IPS DF 6.9 (cell line): ENCODE data around the gene FCRL5.

Experiments
- DNase-seq: peaks from one replicate; pipeline ENCODE4 v3.0.0-alpha.2; 2013; ENCODE audit warnings: low read depth, low spot score
- H3K27ac ChIP-seq: one replicate; pipeline ENCODE4 v1.5.1; 2013; ENCODE audit warnings: low read length, control low read depth
- H3K27me3 ChIP-seq: 2 replicates; pipeline ENCODE4 v1.6.1; 2013; ENCODE audit warnings: mild to moderate bottlenecking, low read length; ENCODE audit not compliant: control insufficient read depth, insufficient read depth
- H3K36me3 ChIP-seq: 2 replicates; pipeline ENCODE4 v1.6.1; 2013; ENCODE audit warnings: low read length; ENCODE audit not compliant: control insufficient read depth, insufficient read depth
- H3K4me1 ChIP-seq: 2 replicates; pipeline ENCODE4 v1.6.1; 2013; ENCODE audit warnings: low read length; ENCODE audit not compliant: control insufficient read depth, insufficient read depth
- H3K4me3 ChIP-seq: 2 replicates; pipeline ENCODE4 v1.5.1; 2013; ENCODE audit warnings: mild to moderate bottlenecking, low read length
- H3K9me3 ChIP-seq: 2 replicates; pipeline ENCODE4 v1.6.1; 2013; ENCODE audit warnings: low read length, inconsistent platforms; ENCODE audit not compliant: control insufficient read depth, insufficient read depth
- WGBS: extraction: QIAGEN DNeasy Blood & Tissue Kit; methylation state at CpG from one replicate; pipeline ENCODE4 v1.1.7; 2013; ENCODE audit warnings: mixed read lengths, missing lambda C conversion rate; ENCODE audit not compliant: insufficient read length, insufficient coverage; 5-methylcytosine and 5-hydroxymethylcytosine counted together

The FCRL5 gene

GRCh38 chr1:157551694-157552693 lies at the start of gene FCRL5:
TSS of gene FCRL5 (minus strand) at chr1:157552515. CDS start at chr1:157552362, 153 bp downstream.
- Histone ChIP-seq H3K27me3 (no peaks in the 10 kb centered on the region), H3K9me3 (no peaks in the 10 kb centered on the region), H3K4me1 (no peaks in the 10 kb centered on the region), H3K36me3 (no peaks in the 10 kb centered on the region), H3K27ac (no peak within 1 kb of the TSS), H3K4me3 (no peak within 1 kb of the TSS)
- no CpG with 5 or more reads among the region's 10 CpGs for WGBS
- no peak for DNase-seq

DNA sequence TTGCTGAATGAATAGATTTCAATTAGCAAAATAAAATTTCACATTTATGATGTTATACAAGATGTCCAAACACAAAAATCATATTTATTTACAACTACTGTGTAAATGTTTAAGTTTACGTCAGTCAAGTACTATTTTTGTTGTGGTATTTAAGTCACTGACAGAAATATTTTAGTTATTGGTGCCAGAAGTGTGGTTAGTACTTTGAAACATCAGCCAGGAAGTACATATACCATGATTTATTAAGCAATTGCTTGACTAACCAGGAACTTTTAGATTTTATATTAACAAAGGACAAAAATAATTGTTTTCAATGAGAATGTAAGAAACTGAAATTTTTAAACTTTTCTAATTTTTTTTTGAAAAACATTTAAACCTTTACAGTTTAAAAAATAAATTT lies 47.9 kb upstream of the FCRL5 start:
- Histone ChIP-seq H3K36me3 (no peaks in the 10 kb centered on the region), H3K4me3 (no peak overlapping the region), H3K9me3 (no peaks in the 10 kb centered on the region), H3K27ac (no peak overlapping the region), H3K4me1 (no peaks in the 10 kb centered on the region), H3K27me3 (no peaks in the 10 kb centered on the region; the same call in 1 of the 2 replicates)
- WGBS, result no CpG with 5 or more reads among the region's 1 CpG
- no peak for DNase-seq

DNA sequence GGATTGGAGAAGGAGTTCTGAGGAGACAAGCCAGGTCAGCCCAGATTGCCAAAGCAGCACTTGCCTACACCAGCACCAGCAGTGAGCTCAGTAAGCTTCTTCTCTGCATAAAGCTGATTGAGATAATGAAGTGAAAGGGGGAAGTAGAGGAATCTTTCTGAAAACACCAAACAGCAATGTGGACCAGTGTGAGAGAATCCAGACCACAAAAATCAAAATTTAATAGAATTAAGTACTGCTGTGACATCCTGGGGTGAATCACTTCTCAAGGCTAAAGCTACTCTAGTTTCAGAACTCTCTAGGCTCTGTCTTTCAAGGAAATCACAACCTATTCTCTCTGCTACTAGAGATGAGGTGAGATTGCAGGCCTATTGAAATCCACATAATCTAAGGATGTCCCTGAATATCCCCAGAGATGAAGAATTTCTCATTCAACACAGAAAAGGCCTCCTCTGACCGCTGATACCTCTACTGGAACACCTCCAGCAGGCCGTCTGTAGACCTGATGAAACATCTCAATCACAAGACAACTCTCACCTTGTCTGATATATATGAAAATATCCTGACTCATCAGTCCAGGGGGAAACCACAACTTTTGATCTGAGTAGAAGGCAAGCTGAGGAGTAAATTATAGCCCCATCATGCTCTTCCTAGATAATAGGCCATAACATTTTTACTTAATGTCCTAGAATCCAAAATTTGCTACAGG lies 45.8 kb upstream of the FCRL5 start, which contains the start of gene FCRL4:
Gene FCRL4 (minus strand): TSS at position 127 of the 709 bp plus-strand sequence. CDS start 141 bp downstream, outside the sequence.
- no peaks in the 10 kb centered on the region; the same call in 1 of the 2 replicates for H3K27me3 ChIP-seq
- no peaks in the 10 kb centered on the region for H3K36me3 ChIP-seq
- DNase-seq, result no peak
- H3K9me3 ChIP-seq, result no peaks in the 10 kb centered on the region
- no CpG with 5 or more reads among the region's 2 CpGs for WGBS
- no peak within 1 kb of the TSS for H3K27ac ChIP-seq
- no peaks in the 10 kb centered on the region for H3K4me1 ChIP-seq
- H3K4me3 ChIP-seq, result no peak within 1 kb of the TSS

GRCh38 chr1:157596384-157596783 lies 44.1 kb upstream of the FCRL5 start:
- no CpG with 5 or more reads among the region's 6 CpGs for WGBS
- H3K27ac ChIP-seq, result no peak overlapping the region

DNA sequence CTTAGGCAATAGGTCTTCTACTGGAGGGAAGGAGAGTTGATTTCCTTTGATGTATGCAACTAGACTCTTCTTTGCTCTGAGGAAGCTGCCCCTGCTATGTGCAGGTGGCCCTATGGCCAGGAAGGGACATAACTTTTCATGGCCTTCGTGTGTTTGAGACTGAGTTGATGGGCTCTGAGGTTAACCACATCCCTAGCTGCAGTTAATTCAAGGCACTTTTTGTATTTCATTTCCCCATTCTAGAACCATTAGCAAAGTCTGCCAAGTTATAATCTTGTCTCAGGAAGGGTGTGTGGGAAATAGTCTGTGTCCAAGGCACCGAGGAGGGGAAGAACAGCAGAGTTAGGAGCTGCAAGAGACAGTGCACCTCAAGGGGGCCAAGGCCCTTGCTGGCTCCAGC lies 43.0 kb upstream of the FCRL5 start:
- Histone ChIP-seq H3K36me3 (no peaks in the 10 kb centered on the region), H3K4me1 (no peaks in the 10 kb centered on the region), H3K9me3 (no peaks in the 10 kb centered on the region), H3K4me3 (no peak overlapping the region), H3K27ac (no peak overlapping the region), H3K27me3 (no peaks in the 10 kb centered on the region; the same call in 1 of the 2 replicates)
- no CpG with 5 or more reads among the region's 2 CpGs for WGBS
- no peak for DNase-seq

More at GRCh38 chr1:157596384-157596783, 44.1 kb upstream of the FCRL5 start:
- Histone ChIP-seq H3K9me3 (no peaks in the 10 kb centered on the region), H3K27me3 (no peaks in the 10 kb centered on the region; the same call in 1 of the 2 replicates), H3K4me3 (no peak overlapping the region), H3K4me1 (no peaks in the 10 kb centered on the region), H3K36me3 (no peaks in the 10 kb centered on the region)
- DNase-seq, result no peak

DNA sequence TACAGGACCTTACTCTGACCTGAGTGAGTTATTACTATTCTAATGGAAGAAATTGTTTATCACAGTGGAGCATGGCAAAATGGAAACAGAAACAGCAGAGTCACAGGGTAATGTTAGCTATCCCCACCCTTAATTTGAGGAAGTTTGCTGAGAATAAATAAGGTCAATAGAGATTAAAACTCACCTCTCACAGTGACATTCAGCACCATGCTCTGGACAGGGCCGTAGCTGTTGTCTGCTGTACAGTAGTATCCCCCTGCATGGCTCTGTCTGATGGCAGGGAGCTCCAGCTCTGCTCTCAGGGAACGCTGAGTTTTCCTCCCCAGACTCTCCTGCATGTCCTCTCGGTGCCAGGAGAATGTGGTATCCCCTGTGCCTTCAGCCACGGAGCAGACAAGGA lies 33.7 kb upstream of the FCRL5 start:
- Histone ChIP-seq H3K27ac (no peak overlapping the region), H3K4me3 (no peak overlapping the region), H3K27me3 (no peaks in the 10 kb centered on the region), H3K36me3 (no peaks in the 10 kb centered on the region), H3K4me1 (no peaks in the 10 kb centered on the region), H3K9me3 (no peaks in the 10 kb centered on the region)
- no CpG with 5 or more reads among the region's 4 CpGs for WGBS
- no peak for DNase-seq

- H3K4me1 ChIP-seq, result no peaks in the 10 kb centered on the region
- H3K4me3 ChIP-seq, result no peak overlapping the region
- no peaks in the 10 kb centered on the region for H3K27me3 ChIP-seq
- no peaks in the 10 kb centered on the region for H3K9me3 ChIP-seq
- no CpG with 5 or more reads among the region's 3 CpGs for WGBS
- H3K27ac ChIP-seq, result no peak overlapping the region
- no peaks in the 10 kb centered on the region for H3K36me3 ChIP-seq
- no peak for DNase-seq
Observed at GRCh38 chr1:157584503-157584902, 32.2 kb upstream of the FCRL5 start.

DNA sequence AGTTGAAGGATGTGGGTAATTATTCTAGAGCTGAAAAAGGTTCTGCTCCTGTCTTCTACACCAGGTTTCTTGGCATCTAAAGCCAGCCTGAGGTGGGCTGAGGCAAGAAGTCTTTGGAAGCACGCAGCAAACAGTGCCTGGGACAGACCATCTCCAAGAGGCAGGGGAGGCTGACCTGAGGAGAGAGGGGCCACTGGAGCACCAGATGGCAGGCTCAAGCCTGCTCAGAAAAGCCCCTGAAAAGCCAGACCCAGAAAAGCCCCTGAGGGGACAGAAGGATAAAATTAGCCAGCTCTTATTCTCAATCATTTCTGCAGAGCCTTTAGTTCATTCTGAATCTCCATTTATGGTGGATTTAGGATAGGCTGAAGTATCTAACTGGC lies 28.5 kb upstream of the FCRL5 start:
- Histone ChIP-seq H3K9me3 (no peaks in the 10 kb centered on the region), H3K4me3 (no peak overlapping the region), H3K27ac (no peak overlapping the region), H3K4me1 (no peaks in the 10 kb centered on the region), H3K27me3 (no peaks in the 10 kb centered on the region), H3K36me3 (no peaks in the 10 kb centered on the region)
- no peak for DNase-seq
- WGBS, result no CpG with 5 or more reads among the region's 1 CpG

GRCh38 chr1:157580179-157580827 lies 28.0 kb upstream of the FCRL5 start:
- no peaks in the 10 kb centered on the region for H3K4me1 ChIP-seq
- DNase-seq, result peak; percentile 63
- no peaks in the 10 kb centered on the region for H3K27me3 ChIP-seq
- no peak overlapping the region for H3K27ac ChIP-seq
- WGBS, result no CpG with 5 or more reads among the region's 4 CpGs
- no peak overlapping the region for H3K4me3 ChIP-seq
- H3K36me3 ChIP-seq, result no peaks in the 10 kb centered on the region
- no peaks in the 10 kb centered on the region for H3K9me3 ChIP-seq

DNA sequence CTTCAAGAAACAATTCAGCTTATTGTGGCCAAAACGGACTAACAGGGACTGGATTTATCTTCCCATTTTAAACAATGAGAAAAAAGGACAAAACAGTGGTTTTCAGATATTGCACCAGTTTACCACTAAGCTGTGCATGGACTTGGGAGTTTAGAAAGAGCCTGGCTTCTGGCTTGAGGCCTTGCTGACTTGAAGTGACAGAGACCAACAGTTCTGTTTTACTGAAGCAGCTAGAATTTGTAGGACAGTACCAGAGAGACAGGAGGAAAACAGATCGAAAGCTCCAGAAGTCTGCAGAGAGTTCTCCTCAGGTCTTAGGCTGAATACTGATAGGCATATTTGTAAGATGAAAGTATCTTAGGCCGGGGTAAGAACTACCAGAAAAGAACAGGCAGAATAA lies 25.1 kb upstream of the FCRL5 start:
- DNase-seq, result no peak
- Histone ChIP-seq H3K27ac (no peak overlapping the region), H3K9me3 (no peaks in the 10 kb centered on the region), H3K27me3 (no peaks in the 10 kb centered on the region), H3K4me3 (no peak overlapping the region), H3K4me1 (no peaks in the 10 kb centered on the region), H3K36me3 (no peaks in the 10 kb centered on the region)
- no CpG with 5 or more reads among the region's 3 CpGs for WGBS
